MM.1S (cell line): ENCODE data around the gene PCLO.

Experiments used
- DNase-seq: peaks from one replicate; pipeline ENCODE4 v3.0.0-alpha.2; 2015
- H2AFZ ChIP-seq: fragments of 300-600 bp; sonication (generic); 2 replicates; pipeline ENCODE4 v1.6.0; 2016; ENCODE audit warnings: antibody characterized with exemption, low read length
- H3F3A ChIP-seq: fragments of 300-600 bp; sonication (generic); 2 replicates; pipeline ENCODE4 v1.6.1; 2016; ENCODE audit warnings: mild to moderate bottlenecking, antibody characterized with exemption, low read length, moderate library complexity, mixed read lengths; ENCODE audit not compliant: insufficient read depth
- H3K27ac ChIP-seq: fragments of 300-600 bp; sonication (generic); 2 replicates; pipeline ENCODE4 v1.5.1; 2016; ENCODE audit warnings: mild to moderate bottlenecking, low read length
- H3K27me3 ChIP-seq: fragments of 300-600 bp; sonication (generic); replicated peaks from 2 replicates; pipeline ENCODE4 v1.6.0; 2016; ENCODE audit warnings: low read length; ENCODE audit not compliant: insufficient read depth
- H3K36me3 ChIP-seq: fragments of 300-600 bp; sonication (generic); replicated peaks from 2 replicates; pipeline ENCODE4 v1.6.1; 2016; ENCODE audit warnings: mild to moderate bottlenecking, low read length, mixed read lengths; ENCODE audit not compliant: insufficient read depth
- H3K4me1 ChIP-seq: fragments of 300-600 bp; sonication (generic); 2 replicates; pipeline ENCODE4 v1.6.1; 2016; ENCODE audit warnings: low read length, mixed read lengths
- H3K4me2 ChIP-seq: fragments of 300-600 bp; sonication (generic); 2 replicates; pipeline ENCODE4 v1.6.0; 2016; ENCODE audit warnings: low read depth, low read length
- H3K4me3 ChIP-seq: fragments of 300-600 bp; sonication (generic); 2 replicates; pipeline ENCODE4 v1.5.1; 2016; ENCODE audit warnings: low read length, mixed read lengths
- H3K79me2 ChIP-seq: fragments of 300-600 bp; sonication (generic); 2 replicates; pipeline ENCODE4 v1.6.1; 2016; ENCODE audit warnings: mixed run types, low read length, mixed read lengths
- H3K9ac ChIP-seq: fragments of 300-600 bp; sonication (generic); 2 replicates; pipeline ENCODE4 v1.6.1; 2016; ENCODE audit warnings: low read length, mixed read lengths
- H3K9me2 ChIP-seq: fragments of 300-600 bp; sonication (generic); replicated peaks from 2 replicates; pipeline ENCODE4 v1.6.1; 2016; ENCODE audit warnings: mild to moderate bottlenecking, low read length, mixed read lengths; ENCODE audit not compliant: insufficient read depth
- H3K9me3 ChIP-seq: fragments of 300-600 bp; sonication (generic); replicated peaks from 2 replicates; pipeline ENCODE4 v1.6.1; 2016; ENCODE audit warnings: mild to moderate bottlenecking, low read length, mixed read lengths; ENCODE audit not compliant: insufficient read depth
- H4K20me1 ChIP-seq: fragments of 300-600 bp; sonication (generic); 2 replicates; pipeline ENCODE4 v1.6.1; 2016; ENCODE audit warnings: mild to moderate bottlenecking, low read length, moderate library complexity, mixed read lengths; ENCODE audit not compliant: insufficient read depth
- EZH2 ChIP-seq: fragments of 300-600 bp; sonication (generic); optimal IDR thresholded peaks from 2 replicates; pipeline ENCODE3; 2017; ENCODE audit warnings: low read depth, mild to moderate bottlenecking, antibody characterized with exemption, low read length, mixed read lengths
- EZH2phosphoT487 ChIP-seq: fragments of 300-600 bp; sonication (generic); IDR thresholded peaks from 2 replicates; pipeline ENCODE4 v1.6.1; 2018; ENCODE audit warnings: antibody characterized with exemption, low read length
- TF ChIP-seq, protein P1 (sequence below): fragments of 300-600 bp; sonication (generic); IDR thresholded peaks from 2 replicates; pipeline ENCODE4 v1.5.1; 2016; ENCODE audit warnings: antibody characterized with exemption, low read length, mixed read lengths

Gene PCLO

DNA sequence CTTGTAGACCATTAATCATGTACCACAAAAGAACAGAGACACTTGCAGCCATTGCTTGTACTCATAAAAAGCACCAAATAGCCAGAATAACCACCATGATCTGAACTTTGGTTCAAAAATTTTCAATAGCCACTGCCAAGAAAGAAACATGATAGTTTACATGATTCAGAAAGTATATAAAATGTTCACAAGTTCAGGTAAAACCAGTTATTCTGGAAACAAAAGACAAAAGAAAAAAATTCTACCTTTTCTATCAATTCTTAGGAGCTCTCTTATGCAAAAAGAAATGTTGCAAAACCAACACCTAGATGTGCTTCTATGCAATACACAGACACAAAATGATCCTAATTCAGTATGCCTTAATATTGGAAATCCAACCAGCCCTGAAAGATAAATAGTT, 108.7 kb downstream of the PCLO start:
- TF ChIP-seq, protein P1, sequence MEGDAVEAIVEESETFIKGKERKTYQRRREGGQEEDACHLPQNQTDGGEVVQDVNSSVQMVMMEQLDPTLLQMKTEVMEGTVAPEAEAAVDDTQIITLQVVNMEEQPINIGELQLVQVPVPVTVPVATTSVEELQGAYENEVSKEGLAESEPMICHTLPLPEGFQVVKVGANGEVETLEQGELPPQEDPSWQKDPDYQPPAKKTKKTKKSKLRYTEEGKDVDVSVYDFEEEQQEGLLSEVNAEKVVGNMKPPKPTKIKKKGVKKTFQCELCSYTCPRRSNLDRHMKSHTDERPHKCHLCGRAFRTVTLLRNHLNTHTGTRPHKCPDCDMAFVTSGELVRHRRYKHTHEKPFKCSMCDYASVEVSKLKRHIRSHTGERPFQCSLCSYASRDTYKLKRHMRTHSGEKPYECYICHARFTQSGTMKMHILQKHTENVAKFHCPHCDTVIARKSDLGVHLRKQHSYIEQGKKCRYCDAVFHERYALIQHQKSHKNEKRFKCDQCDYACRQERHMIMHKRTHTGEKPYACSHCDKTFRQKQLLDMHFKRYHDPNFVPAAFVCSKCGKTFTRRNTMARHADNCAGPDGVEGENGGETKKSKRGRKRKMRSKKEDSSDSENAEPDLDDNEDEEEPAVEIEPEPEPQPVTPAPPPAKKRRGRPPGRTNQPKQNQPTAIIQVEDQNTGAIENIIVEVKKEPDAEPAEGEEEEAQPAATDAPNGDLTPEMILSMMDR, result no peak
- TF ChIP-seq EZH2, result no peak
- TF ChIP-seq EZH2phosphoT487, result no peak
- H3K9me3 ChIP-seq, result no peaks in the 10 kb centered on the region
- no peaks in the 10 kb centered on the region for H3K79me2 ChIP-seq
- H3F3A ChIP-seq, result no peaks in the 10 kb centered on the region
- H4K20me1 ChIP-seq, result no peaks in the 10 kb centered on the region
- no peak overlapping the region for H3K27ac ChIP-seq
- peak overlapping the region; percentile 47 for H3K4me2 ChIP-seq
- H2AFZ ChIP-seq, result peak overlapping the region; percentile 56; the same call in 1 of the 2 replicates
- no peaks in the 10 kb centered on the region for H3K9me2 ChIP-seq
- no peak overlapping the region for H3K9ac ChIP-seq
- H3K27me3 ChIP-seq, result no peaks in the 10 kb centered on the region
- no peaks in the 10 kb centered on the region for H3K36me3 ChIP-seq
- peak overlapping the region; percentile 52; the same call in 1 of the 2 replicates for H3K4me3 ChIP-seq
- H3K4me1 ChIP-seq, result no peaks in the 10 kb centered on the region
- DNase-seq, result no peak

DNA sequence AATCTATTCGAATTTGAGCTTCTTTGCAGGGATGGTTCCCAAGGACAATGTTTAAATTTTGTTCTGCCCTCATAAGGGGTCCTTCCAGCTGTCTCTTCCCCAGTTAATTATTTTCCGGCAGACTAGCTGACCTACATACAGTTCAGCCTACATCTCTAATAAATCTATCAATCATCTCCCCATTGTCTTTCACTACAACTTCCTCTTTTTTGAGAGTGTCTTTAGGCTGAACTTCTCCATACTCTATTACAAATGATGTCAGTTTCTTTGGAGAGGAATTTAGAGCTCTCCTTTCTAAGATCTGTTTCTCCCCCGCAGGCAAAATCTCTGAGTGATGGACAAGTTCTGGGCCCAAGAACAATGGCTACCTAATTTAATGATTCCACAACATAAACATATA, 122.2 kb downstream of the PCLO start:
- no peak overlapping the region for H2AFZ ChIP-seq
- H4K20me1 ChIP-seq, result no peaks in the 10 kb centered on the region
- no peak overlapping the region for H3K4me3 ChIP-seq
- no peaks in the 10 kb centered on the region for H3K79me2 ChIP-seq
- H3K9me3 ChIP-seq, result no peaks in the 10 kb centered on the region
- TF ChIP-seq EZH2phosphoT487 (no peak), EZH2 (no peak)
- TF ChIP-seq, protein P1, result no peak
- no peak overlapping the region for H3K27ac ChIP-seq
- no peak overlapping the region for H3K9ac ChIP-seq
- H3F3A ChIP-seq, result no peaks in the 10 kb centered on the region
- no peak for DNase-seq
- no peaks in the 10 kb centered on the region for H3K36me3 ChIP-seq
- no peaks in the 10 kb centered on the region for H3K27me3 ChIP-seq
- no peak overlapping the region for H3K4me2 ChIP-seq
- no peaks in the 10 kb centered on the region for H3K4me1 ChIP-seq
- no peaks in the 10 kb centered on the region for H3K9me2 ChIP-seq

DNA sequence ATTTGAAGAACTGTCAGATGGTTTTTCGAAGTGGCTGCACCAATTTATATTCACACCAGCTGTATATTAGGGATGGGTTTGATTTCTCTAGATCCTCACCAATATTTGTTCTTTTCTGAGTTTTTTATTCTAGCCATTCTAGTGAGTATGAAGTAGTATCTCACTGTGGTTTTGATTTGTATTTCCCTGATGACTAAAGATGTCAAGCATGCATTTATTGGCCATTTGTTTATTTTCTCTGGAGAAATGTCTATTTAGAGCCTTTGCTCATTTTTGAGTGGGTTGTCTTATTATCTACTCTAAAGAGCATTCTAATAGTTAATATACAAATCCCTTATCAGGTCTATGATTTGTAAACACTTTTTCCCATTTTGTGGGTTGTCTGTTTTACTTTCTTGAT, 123.9 kb downstream of the PCLO start:
- no peak overlapping the region for H3K9ac ChIP-seq
- no peaks in the 10 kb centered on the region for H3K4me1 ChIP-seq
- H3K9me3 ChIP-seq, result no peaks in the 10 kb centered on the region
- no peak overlapping the region for H3K4me3 ChIP-seq
- H3K36me3 ChIP-seq, result no peaks in the 10 kb centered on the region
- H4K20me1 ChIP-seq, result no peaks in the 10 kb centered on the region
- no peak overlapping the region for H2AFZ ChIP-seq
- H3K27ac ChIP-seq, result no peak overlapping the region
- DNase-seq, result no peak
- H3K4me2 ChIP-seq, result no peak overlapping the region
- H3K27me3 ChIP-seq, result no peaks in the 10 kb centered on the region
- H3K79me2 ChIP-seq, result no peaks in the 10 kb centered on the region
- TF ChIP-seq, protein P1, result no peak
- no peak for TF ChIP-seq EZH2
- no peak for TF ChIP-seq EZH2phosphoT487
- H3K9me2 ChIP-seq, result no peaks in the 10 kb centered on the region
- H3F3A ChIP-seq, result no peaks in the 10 kb centered on the region
